H9 (cell line): Measurements from ENCODE around the gene TTC27. TPM values are rescaled to one million over a fixed set of nuclear protein-coding genes. Genes with fewer than 3 reads are reported as not detected.

Experiments
- DNase-seq: peaks from one replicate; pipeline ENCODE4 v3.0.0-alpha.2; 2017
- H2AFZ ChIP-seq: one replicate; pipeline ENCODE4 v1.6.1; 2013; ENCODE audit warnings: mild to moderate bottlenecking, low read length, control low read depth, moderate library complexity
- H2AK5ac ChIP-seq: 2 replicates; pipeline ENCODE4 v1.6.1; 2013; ENCODE audit warnings: low read length, control low read depth, mixed read lengths; ENCODE audit not compliant: insufficient read length
- H2BK120ac ChIP-seq: one replicate; pipeline ENCODE4 v1.6.1; 2013; ENCODE audit warnings: low read depth, mild to moderate bottlenecking, low read length, control low read depth, inconsistent platforms; ENCODE audit not compliant: poor library complexity, severe bottlenecking
- H2BK12ac ChIP-seq: 2 replicates; pipeline ENCODE4 v1.6.1; 2013; ENCODE audit warnings: low read length, control low read depth, mixed read lengths, low read depth; ENCODE audit not compliant: insufficient read length
- H2BK15ac ChIP-seq: 2 replicates; pipeline ENCODE4 v1.6.1; 2013; ENCODE audit warnings: low read depth, low read length, control low read depth
- H2BK20ac ChIP-seq: one replicate; pipeline ENCODE4 v1.6.1; 2013; ENCODE audit warnings: low read depth, mild to moderate bottlenecking, low read length, control low read depth, inconsistent platforms; ENCODE audit not compliant: poor library complexity, severe bottlenecking
- H2BK5ac ChIP-seq: 2 replicates; pipeline ENCODE4 v1.6.1; 2013; ENCODE audit warnings: low read length, control low read depth, mixed read lengths; ENCODE audit not compliant: insufficient read length
- H3K14ac ChIP-seq: 2 replicates; pipeline ENCODE4 v1.6.1; 2013; ENCODE audit warnings: low read length, control low read depth; ENCODE audit not compliant: insufficient read depth
- H3K18ac ChIP-seq: 2 replicates; pipeline ENCODE4 v1.6.1; 2013; ENCODE audit warnings: low read depth, mild to moderate bottlenecking, mixed read lengths, low read length, control low read depth; ENCODE audit not compliant: insufficient read length
- H3K23ac ChIP-seq: 2 replicates; pipeline ENCODE4 v1.6.1; 2013; ENCODE audit warnings: low read length, control low read depth, mixed read lengths, low read depth; ENCODE audit not compliant: insufficient read length
- H3K23me2 ChIP-seq: 2 replicates; pipeline ENCODE4 v1.6.1; 2013; ENCODE audit warnings: low read depth, mild to moderate bottlenecking, mixed read lengths, low read length, control low read depth; ENCODE audit not compliant: insufficient read length, poor library complexity, severe bottlenecking
- H3K27ac ChIP-seq: 2 replicates; pipeline ENCODE4 v1.5.1; 2013; ENCODE audit warnings: low read length, control low read depth, mixed read lengths, low read depth; ENCODE audit not compliant: insufficient read length
- H3K27me3 ChIP-seq: 2 replicates; pipeline ENCODE4 v1.6.1; 2013; ENCODE audit warnings: low read length, control low read depth, inconsistent platforms; ENCODE audit not compliant: insufficient read depth
- H3K4ac ChIP-seq: 2 replicates; pipeline ENCODE4 v1.6.1; 2013; ENCODE audit warnings: low read depth, mild to moderate bottlenecking, control low read depth, inconsistent platforms, low read length, moderate library complexity
- H3K4me1 ChIP-seq: 2 replicates; pipeline ENCODE4 v1.6.1; 2013; ENCODE audit warnings: low read length, control low read depth, inconsistent platforms; ENCODE audit not compliant: insufficient read depth
- H3K4me2 ChIP-seq: 2 replicates; pipeline ENCODE4 v1.6.1; 2013; ENCODE audit warnings: low read length, control low read depth, mixed read lengths; ENCODE audit not compliant: insufficient read length, insufficient read depth
- H3K56ac ChIP-seq: 2 replicates; pipeline ENCODE4 v1.6.1; 2013; ENCODE audit warnings: low read depth, mild to moderate bottlenecking, mixed read lengths, low read length, control low read depth; ENCODE audit not compliant: insufficient read length
- H3K79me1 ChIP-seq: 2 replicates; pipeline ENCODE4 v1.6.1; 2013; ENCODE audit warnings: low read depth, mild to moderate bottlenecking, moderate library complexity, low read length, control low read depth, inconsistent platforms; ENCODE audit not compliant: insufficient read depth, poor library complexity, severe bottlenecking
- H3K79me2 ChIP-seq: 2 replicates; pipeline ENCODE4 v1.6.1; 2013; ENCODE audit warnings: low read length, control low read depth, inconsistent platforms; ENCODE audit not compliant: insufficient read depth
- H3K9ac ChIP-seq: 2 replicates; pipeline ENCODE4 v1.6.1; 2013; ENCODE audit warnings: low read length, control low read depth, mixed read lengths; ENCODE audit not compliant: insufficient read length; ENCODE audit errors: extremely low read depth
- H3K9me3 ChIP-seq: one replicate; pipeline ENCODE4 v1.6.1; 2013; ENCODE audit warnings: low read depth, low read length, inconsistent platforms; ENCODE audit not compliant: control insufficient read depth
- H3T11ph ChIP-seq: one replicate; pipeline ENCODE4 v1.6.1; 2013; ENCODE audit warnings: mild to moderate bottlenecking, low read length, control low read depth, inconsistent platforms
- H4K20me1 ChIP-seq: one replicate; pipeline ENCODE4 v1.6.1; 2013; ENCODE audit not compliant: control insufficient read depth, insufficient read length, insufficient read depth
- H4K5ac ChIP-seq: 2 replicates; pipeline ENCODE4 v1.6.1; 2013; ENCODE audit warnings: low read depth, mild to moderate bottlenecking, mixed read lengths, low read length, control low read depth; ENCODE audit not compliant: insufficient read length
- H4K8ac ChIP-seq: replicated peaks from 2 replicates; pipeline ENCODE4 v1.6.1; 2013; ENCODE audit warnings: low read length, control low read depth, mixed read lengths, low read depth; ENCODE audit not compliant: insufficient read length
- H4K91ac ChIP-seq: 2 replicates; pipeline ENCODE4 v1.6.1; 2013; ENCODE audit warnings: low read depth, mild to moderate bottlenecking, moderate library complexity, mixed read lengths, low read length, control low read depth; ENCODE audit not compliant: insufficient read length
- H3K27ac Mint-ChIP-seq, 3 experiments: 2 replicates in 2 of 3; 3 replicates in 1 of 3; pipeline ENCODE4 v1.8.0; 2020 to 2021; ENCODE audit warnings: mixed read lengths in 3 of 3, mild to moderate bottlenecking in 1 of 3, moderate library complexity in 1 of 3
- H3K27me3 Mint-ChIP-seq: 2 replicates; pipeline ENCODE4 v1.8.0; 2021; ENCODE audit warnings: low read depth, mild to moderate bottlenecking, moderate library complexity, mixed read lengths
- H3K36me3 Mint-ChIP-seq, 3 experiments: 2 replicates in 2 of 3; 3 replicates in 1 of 3; pipeline ENCODE4 v1.8.0; 2020 to 2021; ENCODE audit warnings: low read depth in 3 of 3, mixed read lengths in 3 of 3; ENCODE audit not compliant: insufficient read depth in 1 of 3
- H3K4me1 Mint-ChIP-seq, 2 experiments: 2 replicates each; pipeline ENCODE4 v1.8.0; 2020; ENCODE audit warnings: mixed read lengths in 2 of 2
- H3K4me3 Mint-ChIP-seq, 2 experiments: 2 replicates in 1 of 2; 3 replicates in 1 of 2; pipeline ENCODE4 v1.8.0; 2020 to 2021; ENCODE audit warnings: mild to moderate bottlenecking in 2 of 2, mixed read lengths in 2 of 2, moderate library complexity in 1 of 2
- H3K9me3 Mint-ChIP-seq, 2 experiments: 2 replicates in 1 of 2; 3 replicates in 1 of 2; pipeline ENCODE4 v1.8.0; 2020; ENCODE audit warnings: mild to moderate bottlenecking in 2 of 2, mixed read lengths in 2 of 2, moderate library complexity in 1 of 2
- CTCF ChIP-seq: fragments of 200-600 bp; sonication (generic); conservative IDR thresholded peaks from 3 replicates; pipeline ENCODE4 v1.8.0; 2021; ENCODE audit warnings: antibody characterized with exemption, mild to moderate bottlenecking
- total RNA-seq: library from RNA; stranded (reverse); gene quantifications from 2 replicates; pipeline ENCODE4 v1.2.1, GENCODE V29; 2021

Gene TTC27
- total RNA-seq, 1 experiment from 2014 or later, result 26.0 TPM

DNA sequence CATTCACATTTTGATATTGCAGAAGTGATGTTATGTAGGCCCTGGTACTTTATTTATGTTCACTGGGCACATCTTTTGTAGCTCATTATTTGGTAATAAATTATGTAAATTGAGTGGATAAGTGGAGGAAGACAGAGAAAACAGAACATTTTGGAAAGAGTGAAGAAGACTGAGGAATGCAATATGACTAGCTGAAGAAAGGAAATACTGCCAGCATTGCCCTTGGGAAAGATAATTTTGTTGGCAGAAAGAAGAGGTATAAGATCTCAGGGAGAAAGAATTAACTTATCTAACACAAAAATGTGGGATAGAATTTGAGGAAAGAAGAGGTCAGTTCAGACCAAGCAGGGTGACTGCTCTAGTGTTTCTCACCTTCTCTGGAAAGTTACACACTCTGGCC is 118.8 kb downstream of the TTC27 start:
- Mint-ChIP-seq H3K27ac (no peak overlapping the region), H3K4me1 (no peaks in the 10 kb centered on the region), H3K9me3 (no peaks in the 10 kb centered on the region), H3K27me3 (no peaks in the 10 kb centered on the region), H3K4me3 (no peak overlapping the region), H3K36me3 (peaks cover 0 to 6% (median 0%) of the 10 kb centered on the region in 3 experiments; a peak in 1 of 7 replicates)
- Histone ChIP-seq H4K20me1 (no peaks in the 10 kb centered on the region), H3K56ac (no peak overlapping the region), H3K14ac (no peak overlapping the region), H3K4ac (no peak overlapping the region), H3K18ac (no peak overlapping the region), H3K4me2 (no peak overlapping the region), H2AFZ (no peak overlapping the region), H2BK5ac (no peak overlapping the region), H2AK5ac (no peak overlapping the region), H2BK20ac (no peak overlapping the region), H2BK12ac (no peak overlapping the region), H3T11ph (no peak overlapping the region), H4K8ac (no peak overlapping the region), H3K23ac (no peak overlapping the region), H4K91ac (no peak overlapping the region), H3K79me2 (no peaks in the 10 kb centered on the region), H2BK120ac (no peak overlapping the region), H3K23me2 (no peaks in the 10 kb centered on the region), H2BK15ac (no peak overlapping the region), H3K9me3 (no peaks in the 10 kb centered on the region), H4K5ac (no peak overlapping the region), H3K79me1 (no peaks in the 10 kb centered on the region), H3K4me1 (no peaks in the 10 kb centered on the region), H3K27me3 (no peaks in the 10 kb centered on the region), H3K27ac (no peak overlapping the region), H3K9ac (no peak overlapping the region)
- no peak for DNase-seq
- no peak for TF ChIP-seq CTCF
